GM12873 (cell line): ENCODE data around the gene CAMTA1.

Experiments
- CTCF ChIP-seq: IDR thresholded peaks from 2 replicates; pipeline ENCODE4 v1.5.1; 2012; ENCODE audit warnings: low read depth, mild to moderate bottlenecking, moderate library complexity, low read length, control low read depth; ENCODE audit not compliant: insufficient read depth; ENCODE audit errors: missing control alignments

Gene CAMTA1

DNA sequence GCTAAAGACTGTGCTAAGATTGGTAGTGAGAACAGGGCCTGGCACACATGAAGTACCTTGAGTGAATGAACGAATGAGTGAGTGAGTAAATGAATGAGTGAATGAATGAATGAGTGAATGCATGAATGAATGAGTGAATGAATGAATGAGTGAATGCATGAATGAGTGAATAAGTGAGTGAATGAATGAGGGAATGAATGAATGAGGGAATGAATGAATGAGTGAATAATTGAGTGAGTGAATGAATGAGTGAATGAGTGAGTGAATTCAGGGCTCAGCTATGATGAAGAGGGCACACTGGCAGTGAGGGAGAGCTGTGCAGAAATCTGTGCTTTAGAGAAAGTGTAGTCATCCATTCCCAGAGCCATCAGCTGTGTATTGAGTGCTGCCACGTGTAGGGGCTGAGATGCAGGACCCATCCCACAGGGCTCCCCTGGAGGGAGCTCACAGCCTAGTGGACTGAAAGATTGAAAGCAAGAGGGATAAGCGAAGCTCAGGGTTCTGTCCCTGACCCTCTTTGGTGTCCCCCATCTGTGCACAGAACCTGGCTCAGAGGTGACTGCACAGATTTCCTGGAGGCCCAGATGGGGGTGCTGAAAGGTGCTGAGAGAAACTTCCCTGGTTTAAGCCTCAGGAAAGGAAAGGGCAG, 767.9 kb downstream of the CAMTA1 start:
- no peak for TF ChIP-seq CTCF

- TF ChIP-seq CTCF = no peak
Observed at GRCh38 chr1:7554385-7555235, 769.4 kb downstream of the CAMTA1 start.

DNA sequence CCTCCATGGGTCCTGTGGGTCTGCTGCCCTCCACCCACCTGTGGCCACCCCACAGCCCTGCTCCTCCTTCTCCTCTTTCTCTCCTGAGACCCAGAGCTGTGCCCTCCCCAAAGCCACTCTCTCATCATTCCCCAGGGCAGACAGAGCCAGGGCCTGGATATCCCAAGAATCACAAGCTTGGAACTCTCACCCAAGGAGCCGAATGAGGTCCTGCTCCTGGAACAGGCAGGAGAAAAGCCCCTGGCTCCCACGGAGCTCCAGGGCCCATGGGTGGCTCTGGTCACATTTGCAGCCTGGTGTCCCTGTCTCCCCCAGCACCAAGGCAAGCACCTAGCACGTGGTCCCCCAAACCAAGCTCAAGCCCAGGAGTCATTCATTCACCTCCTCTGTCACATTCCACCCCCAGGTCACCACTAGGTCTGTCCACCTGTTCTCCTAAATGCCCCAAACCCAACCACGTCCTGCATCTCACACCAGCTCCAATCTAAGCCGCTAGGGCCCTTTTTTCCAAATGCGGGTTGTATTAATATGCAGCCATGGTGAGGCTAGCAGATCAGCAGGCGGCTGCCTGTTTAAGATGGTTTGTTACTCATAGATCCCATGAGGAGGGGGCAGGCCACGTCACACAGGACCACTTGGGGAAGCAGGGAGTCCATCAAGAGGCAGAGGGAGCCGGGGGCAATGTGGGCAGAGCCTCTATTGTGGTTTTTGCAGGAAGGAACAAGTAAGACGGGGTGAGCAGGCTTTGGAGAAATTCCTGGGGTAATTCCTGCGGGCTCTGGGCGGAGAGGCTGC, 770.3 kb downstream of the CAMTA1 start:
- TF ChIP-seq CTCF = no peak

DNA sequence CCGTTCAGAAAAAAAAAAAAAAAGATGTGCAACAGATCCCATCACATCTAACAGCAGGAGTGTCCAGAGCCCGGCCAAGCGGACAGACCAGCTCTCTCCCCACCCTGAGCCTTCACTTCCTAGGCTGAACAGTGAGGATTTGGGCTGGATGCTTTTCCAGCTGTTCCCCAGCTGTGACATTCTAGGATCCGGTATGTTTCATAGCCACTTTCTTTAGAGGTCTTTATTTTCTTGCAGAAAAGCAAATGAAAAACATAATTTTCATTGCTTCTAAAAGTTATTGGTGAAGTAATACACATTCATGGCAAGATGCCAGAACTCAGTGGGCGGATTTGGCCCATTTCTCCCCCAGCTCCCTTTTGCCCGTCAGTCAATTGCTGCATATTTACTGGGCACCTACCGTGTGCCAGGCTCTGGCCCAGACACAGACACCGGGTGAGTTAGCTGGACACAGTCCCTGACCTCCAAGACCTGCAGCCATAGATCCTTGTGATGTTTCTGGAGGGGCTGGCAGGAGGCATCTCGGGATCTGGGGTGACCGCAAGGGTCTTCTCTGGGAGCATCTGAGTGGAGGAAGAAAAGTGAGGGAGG, 772.1 kb downstream of the CAMTA1 start:
- no peak for TF ChIP-seq CTCF

GRCh38 chr1:7558041-7558461, 772.8 kb downstream of the CAMTA1 start:
- TF ChIP-seq CTCF = no peak

DNA sequence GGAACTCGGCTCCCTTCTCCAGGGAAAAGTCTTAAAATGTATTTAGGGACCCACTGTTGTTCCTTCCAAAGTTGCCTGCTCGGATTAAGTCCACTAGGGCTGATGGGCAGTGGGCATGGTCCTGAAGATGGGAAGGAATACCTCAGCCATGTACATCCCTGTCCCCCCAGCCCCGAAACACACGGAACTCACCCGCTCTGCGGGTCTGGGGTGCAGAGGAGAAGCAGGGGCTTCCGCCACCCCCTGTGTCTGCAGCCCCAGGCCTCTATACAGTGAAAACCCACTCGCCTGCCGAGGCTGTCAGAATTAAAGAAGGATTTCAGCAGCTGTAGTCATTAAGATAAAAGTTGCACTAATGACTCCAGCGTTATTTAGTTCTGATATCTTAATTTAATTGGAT, 773.2 kb downstream of the CAMTA1 start:
- TF ChIP-seq CTCF = no peak
